Loucy (cell line): ENCODE measurements around the gene APAF1.

Experiments used
- H2AFZ ChIP-seq: fragments of 200-600 bp; sonication (generic); 2 replicates; pipeline ENCODE4 v1.6.0; 2016; ENCODE audit warnings: antibody characterized with exemption, mild to moderate bottlenecking, low read length, moderate library complexity
- H3F3A ChIP-seq: fragments of 200-600 bp; 2 replicates; pipeline ENCODE4 v1.6.0; 2016; ENCODE audit warnings: antibody characterized with exemption, low read depth, mild to moderate bottlenecking
- H3K27me3 ChIP-seq: fragments of 200-600 bp; sonication (generic); 2 replicates; pipeline ENCODE4 v1.6.1; 2014; ENCODE audit warnings: low read length, mild to moderate bottlenecking; ENCODE audit not compliant: insufficient read depth, poor library complexity, severe bottlenecking
- H3K36me3 ChIP-seq: fragments of 200-600 bp; sonication (generic); 2 replicates; pipeline ENCODE4 v1.6.1; 2016; ENCODE audit warnings: low read length; ENCODE audit not compliant: insufficient read depth
- H3K4me1 ChIP-seq: fragments of 200-600 bp; sonication (generic); 2 replicates; pipeline ENCODE4 v1.5.1; 2014; ENCODE audit warnings: low read length, mild to moderate bottlenecking; ENCODE audit not compliant: insufficient read depth, poor library complexity, severe bottlenecking
- H3K4me2 ChIP-seq: fragments of 200-600 bp; sonication (generic); 2 replicates; pipeline ENCODE4 v1.6.0; 2014; ENCODE audit warnings: antibody characterized with exemption, low read length, low read depth, mild to moderate bottlenecking; ENCODE audit not compliant: poor library complexity, severe bottlenecking
- H3K4me3 ChIP-seq: fragments of 200-600 bp; sonication (generic); 2 replicates; pipeline ENCODE4 v1.5.1; 2014; ENCODE audit warnings: low read length, mild to moderate bottlenecking, mixed read lengths; ENCODE audit not compliant: poor library complexity, severe bottlenecking
- H3K79me2 ChIP-seq: fragments of 200-600 bp; sonication (generic); 2 replicates; pipeline ENCODE4 v1.6.1; 2014; ENCODE audit warnings: low read length; ENCODE audit not compliant: insufficient read depth
- H3K9ac ChIP-seq: fragments of 200-600 bp; sonication (generic); 2 replicates; pipeline ENCODE4 v1.6.0; 2014; ENCODE audit warnings: mild to moderate bottlenecking, low read depth, low read length, moderate library complexity; ENCODE audit not compliant: poor library complexity, severe bottlenecking
- H3K9me2 ChIP-seq: fragments of 200-600 bp; sonication (generic); replicated peaks from 2 replicates; pipeline ENCODE4 v1.6.1; 2016; ENCODE audit warnings: low read depth, low read length, mixed read lengths
- H3K9me3 ChIP-seq: fragments of 200-600 bp; sonication (generic); 2 replicates; pipeline ENCODE4 v1.6.1; 2014; ENCODE audit warnings: mild to moderate bottlenecking, antibody characterized with exemption, low read length, low read depth; ENCODE audit not compliant: insufficient read depth
- H4K20me1 ChIP-seq: fragments of 200-600 bp; sonication (generic); 2 replicates; pipeline ENCODE4 v1.6.0; 2014; ENCODE audit warnings: antibody characterized with exemption, low read length, mild to moderate bottlenecking; ENCODE audit not compliant: insufficient read depth, poor library complexity, severe bottlenecking
- EZH2phosphoT487 ChIP-seq: fragments of 200-600 bp; IDR thresholded peaks from 2 replicates; pipeline ENCODE4 v1.6.1; 2018; ENCODE audit warnings: antibody characterized with exemption, mild to moderate bottlenecking, moderate library complexity, borderline replicate concordance
- TF ChIP-seq, protein P1 (sequence below): fragments of 200-600 bp; sonication (generic); conservative IDR thresholded peaks from 2 replicates; pipeline ENCODE4 v1.5.1; 2014; ENCODE audit warnings: mild to moderate bottlenecking, antibody characterized with exemption, low read length

APAF1 gene

DNA sequence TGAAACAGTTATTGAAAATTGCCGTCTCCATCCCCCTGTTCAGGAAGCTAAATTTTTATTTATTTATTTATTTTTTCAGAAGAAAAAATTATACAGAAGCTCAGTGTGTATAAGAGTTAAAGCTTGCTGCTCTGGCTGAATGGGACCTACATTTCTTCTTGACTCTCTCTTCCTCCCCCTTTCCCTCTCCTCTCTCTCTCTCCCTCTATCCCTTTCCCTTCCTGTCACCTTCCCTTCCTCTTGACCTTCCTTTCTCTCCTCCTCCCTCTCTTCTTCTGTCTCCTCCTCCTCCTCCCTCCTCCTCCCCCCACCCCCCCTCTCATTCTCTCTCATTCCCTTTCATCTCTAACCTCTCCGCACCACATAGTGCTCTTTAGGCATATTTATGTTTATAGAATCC lies 39.1 kb downstream of the APAF1 start:
- H3K79me2 ChIP-seq = no peaks in the 10 kb centered on the region
- no peak for TF ChIP-seq EZH2phosphoT487
- TF ChIP-seq, protein P1, sequence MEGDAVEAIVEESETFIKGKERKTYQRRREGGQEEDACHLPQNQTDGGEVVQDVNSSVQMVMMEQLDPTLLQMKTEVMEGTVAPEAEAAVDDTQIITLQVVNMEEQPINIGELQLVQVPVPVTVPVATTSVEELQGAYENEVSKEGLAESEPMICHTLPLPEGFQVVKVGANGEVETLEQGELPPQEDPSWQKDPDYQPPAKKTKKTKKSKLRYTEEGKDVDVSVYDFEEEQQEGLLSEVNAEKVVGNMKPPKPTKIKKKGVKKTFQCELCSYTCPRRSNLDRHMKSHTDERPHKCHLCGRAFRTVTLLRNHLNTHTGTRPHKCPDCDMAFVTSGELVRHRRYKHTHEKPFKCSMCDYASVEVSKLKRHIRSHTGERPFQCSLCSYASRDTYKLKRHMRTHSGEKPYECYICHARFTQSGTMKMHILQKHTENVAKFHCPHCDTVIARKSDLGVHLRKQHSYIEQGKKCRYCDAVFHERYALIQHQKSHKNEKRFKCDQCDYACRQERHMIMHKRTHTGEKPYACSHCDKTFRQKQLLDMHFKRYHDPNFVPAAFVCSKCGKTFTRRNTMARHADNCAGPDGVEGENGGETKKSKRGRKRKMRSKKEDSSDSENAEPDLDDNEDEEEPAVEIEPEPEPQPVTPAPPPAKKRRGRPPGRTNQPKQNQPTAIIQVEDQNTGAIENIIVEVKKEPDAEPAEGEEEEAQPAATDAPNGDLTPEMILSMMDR = no peak
- H2AFZ ChIP-seq = no peak overlapping the region
- no peak overlapping the region for H3K9ac ChIP-seq
- H3K27me3 ChIP-seq = no peaks in the 10 kb centered on the region
- no peaks in the 10 kb centered on the region for H3K9me2 ChIP-seq
- H3K4me1 ChIP-seq = no peaks in the 10 kb centered on the region
- H3K4me3 ChIP-seq = no peak overlapping the region
- no peaks in the 10 kb centered on the region for H3F3A ChIP-seq
- no peaks in the 10 kb centered on the region for H3K9me3 ChIP-seq
- H3K4me2 ChIP-seq = no peak overlapping the region
- H4K20me1 ChIP-seq = no peaks in the 10 kb centered on the region
- peaks cover 58% of the 10 kb centered on the region; the same call in 1 of the 2 replicates for H3K36me3 ChIP-seq

DNA sequence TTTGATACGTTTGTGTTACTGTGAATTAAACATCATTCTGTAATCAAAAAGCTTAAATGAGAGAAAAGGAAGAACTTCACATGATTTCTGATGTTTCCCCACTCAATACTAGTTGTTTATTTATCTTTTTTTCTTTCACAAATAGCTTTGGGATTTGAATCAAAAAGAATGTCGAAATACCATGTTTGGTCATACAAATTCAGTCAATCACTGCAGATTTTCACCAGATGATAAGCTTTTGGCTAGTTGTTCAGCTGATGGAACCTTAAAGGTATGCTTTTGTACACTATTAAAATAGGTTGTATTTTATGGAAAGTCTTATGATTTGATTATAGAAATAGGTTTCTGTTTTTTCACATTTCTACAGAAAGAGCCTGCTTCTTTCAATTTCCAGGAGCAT lies 41.5 kb downstream of the APAF1 start:
- Histone ChIP-seq H3K79me2 (no peaks in the 10 kb centered on the region), H3K36me3 (peaks cover 39% of the 10 kb centered on the region; the same call in 1 of the 2 replicates)

DNA sequence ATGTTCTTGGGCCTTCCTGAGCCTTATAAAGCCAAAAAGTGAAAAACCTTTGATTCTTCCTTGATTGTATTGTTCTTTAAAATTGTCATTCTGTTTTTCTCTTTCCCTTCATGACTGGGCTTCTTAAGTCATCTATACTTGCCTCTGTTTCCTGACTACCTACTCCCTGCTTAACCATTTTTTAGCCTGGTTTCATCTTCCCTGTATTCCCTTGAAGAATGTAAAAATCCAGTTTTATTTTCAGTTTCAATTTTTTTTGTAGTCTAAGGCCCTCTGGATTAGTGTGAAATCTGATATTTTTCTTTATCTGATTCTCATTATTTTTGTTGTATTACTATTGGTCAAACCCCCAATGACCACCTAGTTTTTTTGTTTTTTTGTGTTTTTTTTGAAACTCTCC lies 46.3 kb downstream of the APAF1 start:
- Histone ChIP-seq H3K79me2 (no peaks in the 10 kb centered on the region), H3F3A (no peaks in the 10 kb centered on the region), H3K27me3 (no peaks in the 10 kb centered on the region), H3K4me2 (no peak overlapping the region), H3K4me1 (no peaks in the 10 kb centered on the region), H3K4me3 (no peak overlapping the region), H3K9me2 (no peaks in the 10 kb centered on the region), H3K9me3 (no peaks in the 10 kb centered on the region), H2AFZ (no peak overlapping the region), H3K9ac (no peak overlapping the region), H4K20me1 (no peaks in the 10 kb centered on the region), H3K36me3 (peaks cover 12% of the 10 kb centered on the region; the same call in 1 of the 2 replicates)
- no peak for TF ChIP-seq EZH2phosphoT487

More for the DNA sequence above, 41.5 kb downstream of the APAF1 start:
- no peak overlapping the region for H2AFZ ChIP-seq
- H3F3A ChIP-seq = no peaks in the 10 kb centered on the region
- no peak overlapping the region for H3K4me2 ChIP-seq
- no peaks in the 10 kb centered on the region for H3K9me2 ChIP-seq
- no peak for TF ChIP-seq EZH2phosphoT487
- no peak overlapping the region for H3K9ac ChIP-seq
- no peaks in the 10 kb centered on the region for H3K4me1 ChIP-seq
- no peak overlapping the region for H3K4me3 ChIP-seq
- H3K27me3 ChIP-seq = no peaks in the 10 kb centered on the region
- H4K20me1 ChIP-seq = no peaks in the 10 kb centered on the region
- H3K9me3 ChIP-seq = no peaks in the 10 kb centered on the region

DNA sequence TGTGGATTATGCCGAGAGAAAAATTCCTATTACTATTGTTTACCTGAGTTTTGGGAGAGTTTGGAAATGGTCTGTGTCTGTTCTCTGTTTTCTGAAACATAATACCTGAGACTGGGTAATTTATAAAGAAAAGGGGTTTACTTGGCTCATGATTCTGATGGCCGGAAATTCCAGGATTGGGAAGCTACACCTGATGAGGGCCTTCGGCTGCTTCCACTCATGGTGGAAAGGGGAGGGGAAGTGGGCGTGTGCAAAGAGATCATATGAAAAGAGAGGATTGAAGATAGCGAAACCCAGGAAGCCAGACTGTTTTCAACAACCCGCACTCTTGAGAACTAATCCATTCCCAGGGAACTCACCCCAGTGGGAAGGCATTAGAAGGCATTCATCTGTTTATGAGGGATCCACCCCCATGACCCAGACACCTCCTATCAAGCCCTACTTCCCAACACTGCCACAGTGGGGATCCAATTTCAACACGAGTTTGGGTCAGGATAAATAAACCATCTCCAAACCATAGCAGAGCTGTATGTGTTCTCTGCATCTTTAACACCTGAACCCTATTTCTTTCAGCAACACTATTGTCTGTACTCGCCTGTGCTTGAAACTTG lies 51.1 kb downstream of the APAF1 start:
- no peaks in the 10 kb centered on the region for H3F3A ChIP-seq
- no peaks in the 10 kb centered on the region for H3K9me2 ChIP-seq
- H3K79me2 ChIP-seq = no peaks in the 10 kb centered on the region
- H3K4me3 ChIP-seq = no peak overlapping the region
- no peaks in the 10 kb centered on the region for H3K9me3 ChIP-seq
- no peak for TF ChIP-seq EZH2phosphoT487
- TF ChIP-seq, protein P1 = no peak
- no peaks in the 10 kb centered on the region for H3K27me3 ChIP-seq
- H4K20me1 ChIP-seq = no peaks in the 10 kb centered on the region
- H3K9ac ChIP-seq = no peak overlapping the region
- H3K36me3 ChIP-seq = peaks cover 17% of the 10 kb centered on the region; the same call in 1 of the 2 replicates
- H3K4me2 ChIP-seq = no peak overlapping the region
- no peaks in the 10 kb centered on the region for H3K4me1 ChIP-seq
- no peak overlapping the region for H2AFZ ChIP-seq
